GM18520 (cell line): ENCODE measurements around the gene HNRNPAB.

ENCODE experiments used
- ATAC-seq: cut with Tn5 transposase; IDR thresholded peaks from one replicate; pipeline ENCODE4 v1.9.1; 2021; ENCODE audit not compliant: unreplicated experiment

Gene HNRNPAB

DNA sequence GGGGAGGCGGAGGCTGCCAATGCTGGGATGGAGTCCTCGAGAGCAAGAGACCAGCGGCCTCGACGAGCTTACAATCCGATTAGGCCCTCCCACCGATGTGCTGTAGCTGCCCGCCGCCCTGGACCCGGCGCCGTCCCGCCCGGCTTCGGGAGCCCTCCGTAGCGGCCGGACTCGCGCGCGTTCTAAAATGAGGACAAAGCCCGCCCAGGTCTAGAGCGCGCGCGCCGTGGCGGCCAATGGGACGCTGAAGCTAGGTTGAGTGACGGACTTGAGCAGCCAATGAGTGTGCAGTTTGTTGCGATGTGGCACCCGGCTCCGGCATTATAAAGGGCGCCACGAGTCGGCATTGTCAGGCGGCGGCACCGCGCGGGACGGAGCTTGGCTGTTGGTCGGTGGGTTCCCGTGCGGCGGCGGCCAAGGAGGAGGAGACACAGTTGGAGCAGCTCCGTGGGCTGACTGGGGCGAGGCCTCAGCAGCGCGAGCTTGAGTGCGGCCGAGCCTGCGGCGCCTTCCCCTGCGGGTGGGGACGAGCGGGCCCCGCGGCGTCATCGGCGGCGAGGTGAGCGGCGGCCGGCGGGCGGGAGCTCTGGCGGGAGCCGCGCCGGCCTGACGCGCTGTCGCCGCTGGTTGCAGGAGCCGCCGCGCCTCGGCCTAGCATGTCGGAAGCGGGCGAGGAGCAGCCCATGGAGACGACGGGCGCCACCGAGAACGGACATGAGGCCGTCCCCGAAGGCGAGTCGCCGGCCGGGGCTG, at the start of gene HNRNPAB:
Gene HNRNPAB (plus strand): TSS at position 352 of the 753 bp plus-strand sequence. CDS start 305 bp downstream, at position 657.
- ATAC-seq = peak; percentile 67

- ATAC-seq = no peak
These were observed 49.3 kb upstream of the HNRNPAB start for GRCh38 chr5:178155065-178155464.

DNA sequence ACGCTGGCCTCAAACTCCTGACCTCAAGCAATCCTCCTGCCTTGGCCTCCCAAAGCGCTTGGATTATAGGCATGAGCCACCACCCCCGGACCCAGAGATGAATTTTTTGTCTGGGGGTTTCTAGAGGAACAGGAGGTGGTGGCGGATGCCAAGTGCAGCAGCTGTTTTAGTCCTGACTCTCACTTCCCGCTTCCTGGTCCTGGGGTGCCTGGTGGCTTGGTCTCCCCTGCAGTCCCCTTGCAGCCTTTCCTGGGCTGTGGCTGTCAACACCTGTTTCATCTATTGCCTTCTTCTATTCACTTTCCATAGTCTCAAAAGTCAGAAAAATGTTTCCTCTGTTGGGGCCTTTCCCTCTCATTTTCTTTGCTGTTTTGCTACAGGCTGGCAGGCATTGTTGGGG, 44.2 kb upstream of the HNRNPAB start:
- no peak for ATAC-seq

DNA sequence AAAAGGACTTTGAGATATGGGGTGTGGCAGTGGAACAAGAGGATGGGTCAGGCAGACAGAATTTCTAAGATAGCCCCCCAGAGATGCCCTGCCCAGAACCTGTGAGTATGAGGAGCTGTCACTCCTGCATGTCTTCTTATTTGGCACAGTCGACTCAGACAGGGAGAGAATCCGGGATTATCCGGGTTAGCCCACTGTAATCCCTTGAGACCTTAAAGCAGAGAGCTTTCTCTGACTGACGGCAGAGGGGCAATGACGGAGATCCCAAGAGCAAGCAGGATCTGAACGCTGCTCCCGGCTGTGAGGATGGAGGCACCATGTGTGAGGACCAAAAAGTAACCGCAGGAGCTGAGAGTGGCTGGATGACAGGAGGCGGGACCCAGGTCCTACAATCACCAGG, 41.9 kb upstream of the HNRNPAB start:
- no peak for ATAC-seq

GRCh38 chr5:178163772-178164735, 40.3 kb upstream of the HNRNPAB start:
- peak; percentile 70 for ATAC-seq

DNA sequence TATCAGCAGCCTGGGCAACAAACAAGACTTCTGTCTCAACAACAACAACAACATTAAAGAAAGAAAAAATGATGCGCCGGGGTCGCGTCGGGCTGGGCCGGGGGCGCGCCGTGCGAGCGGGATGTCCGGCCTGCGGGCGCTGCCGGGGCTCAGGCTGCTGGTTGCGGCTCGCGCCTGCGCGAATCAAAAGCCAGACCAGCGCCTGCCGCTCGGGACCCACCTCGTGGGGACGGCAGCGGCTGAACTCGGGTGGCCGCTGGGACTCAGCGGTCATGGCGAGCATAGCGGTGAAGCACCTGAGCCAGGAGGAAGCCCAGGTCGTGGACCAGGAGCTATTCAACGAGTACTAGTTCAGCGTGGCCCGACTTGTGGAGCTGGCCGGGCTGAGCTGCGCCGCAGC, 38.8 kb upstream of the HNRNPAB start:
- ATAC-seq = no peak

DNA sequence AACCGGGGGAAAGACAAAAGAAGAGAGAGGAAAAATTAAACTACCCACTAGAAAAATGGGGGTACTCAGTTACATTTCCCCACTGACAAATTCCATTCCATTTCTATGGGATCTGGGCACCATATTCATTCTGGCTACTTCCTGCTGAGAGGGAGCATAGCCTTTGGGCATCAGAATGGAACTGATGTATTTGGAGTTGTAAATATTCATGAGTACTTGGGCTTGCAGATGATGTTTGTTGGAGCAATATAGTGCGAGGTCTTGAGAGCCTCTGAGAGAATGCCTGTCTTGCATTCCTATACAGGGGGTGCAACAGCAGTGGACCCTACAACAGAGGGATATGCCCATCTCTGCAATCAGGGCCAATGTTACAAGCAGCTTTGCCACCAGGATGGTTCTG, 33.9 kb upstream of the HNRNPAB start:
- no peak for ATAC-seq

GRCh38 chr5:178174456-178174855, 29.9 kb upstream of the HNRNPAB start:
- no peak for ATAC-seq

GRCh38 chr5:178176791-178177190, 27.5 kb upstream of the HNRNPAB start:
- ATAC-seq = no peak

GRCh38 chr5:178177569-178177968, 26.8 kb upstream of the HNRNPAB start:
- ATAC-seq = no peak

- ATAC-seq = no peak
These were observed 24.0 kb upstream of the HNRNPAB start for GRCh38 chr5:178180141-178180863.

DNA sequence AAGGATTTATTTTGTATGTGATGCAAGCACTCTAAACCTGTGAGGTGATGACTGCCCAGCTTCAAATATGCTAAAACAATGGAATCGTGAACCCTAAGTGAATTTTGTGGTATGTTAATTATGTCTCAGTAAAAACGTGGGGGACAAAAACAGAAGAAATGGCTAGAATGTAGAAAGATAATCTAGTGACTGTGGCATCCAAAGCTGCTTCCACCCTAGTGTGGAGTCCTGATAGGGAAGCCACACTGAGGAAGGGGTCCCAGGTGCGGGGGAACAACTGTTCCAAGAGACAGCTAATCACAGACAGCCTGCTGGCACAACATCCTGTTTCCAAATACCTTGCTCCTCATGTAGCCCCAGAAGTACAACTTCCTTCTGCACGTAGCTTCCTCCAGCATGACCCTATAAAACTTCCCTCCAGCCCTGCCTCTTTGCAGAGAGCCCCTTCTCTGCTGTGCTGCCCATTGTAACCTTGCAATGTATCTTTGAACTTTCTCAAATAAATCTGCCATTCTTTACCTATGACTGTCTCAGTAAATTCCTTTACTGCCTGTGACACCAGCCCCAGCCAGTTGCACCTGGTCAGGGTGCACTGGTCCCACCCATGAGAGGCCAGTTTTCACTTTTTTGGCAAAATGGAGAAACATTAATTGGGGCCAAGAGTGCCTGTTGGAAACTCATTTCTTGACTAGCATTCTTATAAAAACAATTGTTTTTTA, 22.0 kb upstream of the HNRNPAB start:
- no peak for ATAC-seq

DNA sequence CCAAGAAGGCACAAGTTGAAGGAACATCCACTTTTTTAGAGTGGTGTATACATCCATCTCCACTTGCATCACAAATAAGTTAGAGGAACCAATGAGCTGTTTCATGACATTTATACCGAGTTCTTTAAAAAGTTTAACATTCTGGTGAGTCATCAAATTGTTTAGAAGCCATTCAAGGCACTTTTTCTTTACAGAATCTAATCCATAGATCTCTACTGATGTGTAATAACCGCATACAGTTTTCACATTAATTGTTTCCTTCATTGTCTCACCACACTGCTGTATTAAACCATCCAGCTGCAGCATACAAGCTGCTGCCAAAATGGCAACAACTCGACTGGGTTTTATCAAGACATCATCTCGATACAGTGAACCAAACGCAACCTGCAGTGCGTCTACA, 17.9 kb upstream of the HNRNPAB start:
- ATAC-seq = no peak

DNA sequence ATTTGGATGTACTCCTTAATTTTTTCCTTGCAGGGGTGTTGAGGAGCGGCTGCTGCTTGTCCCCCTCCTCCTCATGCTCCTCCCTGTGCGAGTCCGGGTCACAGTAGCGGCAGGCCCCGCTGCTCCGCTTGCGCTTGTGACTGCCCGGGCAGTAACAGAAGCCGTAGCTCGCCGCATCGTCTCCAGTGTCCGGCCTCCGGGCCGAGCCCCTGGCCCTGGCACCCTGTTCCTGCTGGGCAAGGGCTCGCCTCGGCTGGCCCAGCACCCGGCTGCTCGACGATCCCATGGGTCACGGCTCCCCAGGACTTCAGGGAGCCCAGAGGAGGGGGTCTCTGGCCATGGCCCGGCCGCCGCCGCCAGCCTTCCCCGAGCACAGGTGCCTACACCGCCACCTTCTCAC, 17.3 kb upstream of the HNRNPAB start, which contains the start of gene GMCL2:
Gene GMCL2 (minus strand): TSS at position 358 of the 400 bp plus-strand sequence. CDS start 72 bp downstream, at position 286.
- ATAC-seq = no peak

- ATAC-seq = no peak
These were observed 14.9 kb upstream of the HNRNPAB start for GRCh38 chr5:178189433-178189832.

GRCh38 chr5:178191661-178192060, 12.7 kb upstream of the HNRNPAB start:
- ATAC-seq = no peak

- ATAC-seq = no peak
These were observed 12.1 kb upstream of the HNRNPAB start for GRCh38 chr5:178192244-178192643.

DNA sequence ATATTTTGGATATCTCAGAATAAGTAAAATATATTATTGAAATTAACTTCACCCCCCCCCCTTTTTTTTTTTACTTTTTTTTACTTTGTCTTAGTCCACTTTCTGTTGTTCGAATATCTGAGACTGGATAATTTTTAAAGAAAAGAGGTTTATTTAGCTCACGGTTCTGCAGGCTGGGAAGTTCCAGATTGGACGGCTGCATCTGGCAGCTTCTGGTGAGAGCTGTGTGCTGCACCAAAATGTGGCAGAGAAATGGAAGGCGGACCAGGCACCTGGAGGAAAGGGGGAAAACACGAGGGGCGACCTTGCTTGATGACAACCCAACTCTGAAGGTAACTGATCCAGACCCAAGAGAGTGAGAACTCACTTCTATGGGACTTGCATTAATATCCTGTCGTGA, 11.5 kb upstream of the HNRNPAB start:
- ATAC-seq = no peak

GRCh38 chr5:178193251-178193809, 11.0 kb upstream of the HNRNPAB start:
- no peak for ATAC-seq

DNA sequence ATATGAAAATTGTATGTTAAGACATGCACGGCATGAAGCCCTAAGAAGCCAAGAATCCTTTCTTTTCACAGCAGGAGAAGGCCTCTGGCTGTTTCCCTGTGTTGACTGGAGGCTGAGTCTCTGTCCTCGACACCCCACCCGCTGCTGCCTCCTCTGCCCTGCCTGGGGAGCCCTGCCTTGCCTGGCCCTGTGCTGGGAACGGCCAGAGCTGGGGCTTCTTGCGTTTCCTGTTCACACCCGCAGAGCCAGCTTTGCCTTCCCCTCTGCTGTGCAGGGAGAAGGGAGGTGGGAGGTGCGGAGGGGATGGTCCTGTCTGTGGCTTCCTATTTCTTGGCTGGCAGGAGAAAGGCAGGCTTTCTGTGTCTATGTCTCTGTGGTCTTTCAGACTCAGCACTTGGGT, 10.3 kb upstream of the HNRNPAB start:
- no peak for ATAC-seq
